ENCODE results near the gene IFNL2.

The IFNL2 gene

GRCh38 chr19:39319098-39319891 is 51.1 kb downstream of the IFNL2 start:
- no peak for TF ChIP-seq CTCF (IDR thresholded peaks at IDR 0.05)
- Histone ChIP-seq H3K9me3 (ENCODE audit: control insufficient read depth, low read length) (no peaks in the 10 kb centered on the region), H3K4me3 (ENCODE audit: low read depth, low read length) (no peak overlapping the region), H3K79me2 (no peaks in the 10 kb centered on the region), H2AFZ (no peak overlapping the region), H3K36me3 (ENCODE audit: control insufficient read depth, insufficient read depth, low read length) (no peaks in the 10 kb centered on the region), H3K4me1 (peaks cover 2% of the 10 kb centered on the region), H3K9ac (no peak overlapping the region), H3K27me3 (ENCODE audit: control insufficient read depth, insufficient read depth, low read length) (no peaks in the 10 kb centered on the region), H3K27ac (no peak overlapping the region), H3K4me2 (ENCODE audit: low read length) (peak overlapping the region; percentile 93)
